Kidney (tissue), 14 donors: ENCODE data around the gene PNPLA7. TPM values are rescaled to one million over a fixed set of nuclear protein-coding genes. Genes with fewer than 3 reads are reported as not detected.

Experiments used
- DNase-seq, 5 donors: peaks; one replicate each; pipeline ENCODE4 v3.0.0-alpha.2; 2013 to 2020
- FAIRE-seq: peaks from 2 replicates; lab custom pipeline; 2012; peaks lifted over from hg19 to GRCh38; lab: Jason Lieb, UNC
- H3K27ac ChIP-seq, 2 donors: one replicate each; pipeline ENCODE4 v1.7.0; 2013; ENCODE audit warnings: low read depth in 2 of 2, low read length in 2 of 2, inconsistent platforms in 1 of 2
- H3K27me3 ChIP-seq: one replicate; pipeline ENCODE4 v1.7.1; 2013; ENCODE audit warnings: low read length, inconsistent platforms; ENCODE audit not compliant: control insufficient read depth, insufficient read depth
- H3K36me3 ChIP-seq, 3 donors: one replicate each; pipeline versions ENCODE4 v1.7.0 to v1.7.1; 2013; ENCODE audit warnings: low read length in 3 of 3, control low read depth in 1 of 3, inconsistent platforms in 1 of 3; ENCODE audit not compliant: insufficient read depth in 3 of 3, control insufficient read depth in 2 of 3
- H3K4me1 ChIP-seq, 3 donors: one replicate each; pipeline versions ENCODE4 v1.7.0 to v1.7.1; 2013; ENCODE audit warnings: low read length in 3 of 3, inconsistent platforms in 1 of 3, low read depth in 1 of 3; ENCODE audit not compliant: control insufficient read depth in 2 of 3, insufficient read depth in 2 of 3
- H3K4me3 ChIP-seq, 3 donors: one replicate each; pipeline versions ENCODE4 v1.7.0 to v1.8.1; 2013; ENCODE audit warnings: low read length in 3 of 3, control low read depth in 1 of 3, inconsistent platforms in 1 of 3
- H3K9ac ChIP-seq, 3 donors: one replicate each; pipeline versions ENCODE4 v1.7.0 to v1.7.1; 2013; ENCODE audit warnings: low read length in 3 of 3, control low read depth in 1 of 3, inconsistent platforms in 1 of 3
- H3K9me3 ChIP-seq, 3 donors: one replicate each; pipeline versions ENCODE4 v1.7.0 to v1.7.1; 2013; ENCODE audit warnings: low read length in 3 of 3, control low read depth in 1 of 3, inconsistent platforms in 1 of 3; ENCODE audit not compliant: control insufficient read depth in 2 of 3, insufficient read depth in 1 of 3
- CTCF ChIP-seq: IDR thresholded peaks from 3 replicates; pipeline ENCODE4 v1.5.1; 2012; ENCODE audit warnings: mild to moderate bottlenecking, moderate library complexity, borderline replicate concordance; ENCODE audit not compliant: insufficient read depth; ENCODE audit errors: extremely low read depth
- intact Hi-C: fragments of 100-400 bp; cut with DNase I; formaldehyde crosslinking; loops from one replicate; pipeline ENCODE4 v1.11.1; 2022
- polyA plus RNA-seq: library from polyadenylated mRNA; stranded (reverse); fragments of 350-450 nt; fragmentation: Illumina TruSeq; extraction: RNeasy Lipid Tissue Mini Kit (QIAGEN cat#74804); gene quantifications from one replicate; pipeline ENCODE4 v1.2.3, GENCODE V29; 2014; ENCODE audit warnings: low read depth, low replicate concordance; ENCODE audit not compliant: insufficient read depth
- total RNA-seq: library from RNA; stranded (reverse); fragmentation: NEBNext Ultra II Directional; extraction: Animal tissue kit (Norgen Biotek cat#: 25700); gene quantifications from one replicate; pipeline ENCODE4 v1.2.1, GENCODE V29; 2021
- donor health status: control.
- donor health status: control.
- donor health status: control.
- donor health status: control.
- donor health status: control.
- donor health status: DM: yes; HTN: yes; CAD: no.
- donor health status: Normal renal cell carcinoma (clear cell type).

The PNPLA7 gene
- total and polyA plus RNA-seq, 2 donors from 2014 or later = 2.1 to 9.6 TPM

- Histone ChIP-seq H3K36me3 (no peaks in the 10 kb centered on the region), H3K9ac (no peak overlapping the region), H3K27me3 (no peaks in the 10 kb centered on the region), H3K4me3 (no peak overlapping the region), H3K4me1 (peaks cover 0 to 13% (median 0%) of the 10 kb centered on the region in 3 donors), H3K9me3 (no peaks in the 10 kb centered on the region), H3K27ac (no peak overlapping the region)
- TF ChIP-seq CTCF = no peak
- intact Hi-C loops = no loop called here
- peak in 4 of 5 donors; percentile 15 to 69 (median 34) for DNase-seq
- no peak for FAIRE-seq
Observed at GRCh38 chr9:137449931-137450538, 100.2 kb downstream of the PNPLA7 start.

GRCh38 chr9:137449081-137449844 lies 100.9 kb downstream of the PNPLA7 start:
- H3K27me3 ChIP-seq = no peaks in the 10 kb centered on the region
- DNase-seq = peak in 2 of 5 donors; percentile 48 to 71
- H3K9me3 ChIP-seq = no peaks in the 10 kb centered on the region
- no peak overlapping the region for H3K9ac ChIP-seq
- H3K27ac ChIP-seq = no peak overlapping the region
- no peak for FAIRE-seq
- intact Hi-C loops = no loop called here
- no peak for TF ChIP-seq CTCF
- no peak overlapping the region for H3K4me3 ChIP-seq
- H3K4me1 ChIP-seq = peaks cover 0 to 7% (median 0%) of the 10 kb centered on the region in 3 donors
- H3K36me3 ChIP-seq = no peaks in the 10 kb centered on the region

- FAIRE-seq (no peak), DNase-seq (peak in 1 of 5 donors; percentile 65)
- Histone ChIP-seq H3K27me3 (no peaks in the 10 kb centered on the region), H3K27ac (no peak overlapping the region), H3K9me3 (no peaks in the 10 kb centered on the region), H3K36me3 (no peaks in the 10 kb centered on the region), H3K4me1 (peaks cover 0 to 6% (median 0%) of the 10 kb centered on the region in 3 donors), H3K4me3 (no peak overlapping the region), H3K9ac (no peak overlapping the region)
- intact Hi-C loops = no loop called here
- no peak for TF ChIP-seq CTCF
Observed at GRCh38 chr9:137448602-137448962, 101.6 kb downstream of the PNPLA7 start.
